Islet precursor cell (in vitro differentiated cells): ENCODE measurements around the gene PIK3AP1.
A peak's percentile ranks its signal among the peaks of the same experiment; 100 is the strongest.
"Not testable (repeated sequence)": the region's sequence is repeated elsewhere in the genome, so short reads cannot be mapped to it uniquely, and the experiment has no call there.

ENCODE experiments used
- DNase-seq: peaks from one replicate; pipeline ENCODE4 v3.0.0-alpha.2; 2018

PIK3AP1 gene

GRCh38 chr10:96695975-96696634, 24.2 kb downstream of the PIK3AP1 start:
- no peak for DNase-seq

GRCh38 chr10:96695366-96695765, 24.9 kb downstream of the PIK3AP1 start:
- DNase-seq, result no peak

DNA sequence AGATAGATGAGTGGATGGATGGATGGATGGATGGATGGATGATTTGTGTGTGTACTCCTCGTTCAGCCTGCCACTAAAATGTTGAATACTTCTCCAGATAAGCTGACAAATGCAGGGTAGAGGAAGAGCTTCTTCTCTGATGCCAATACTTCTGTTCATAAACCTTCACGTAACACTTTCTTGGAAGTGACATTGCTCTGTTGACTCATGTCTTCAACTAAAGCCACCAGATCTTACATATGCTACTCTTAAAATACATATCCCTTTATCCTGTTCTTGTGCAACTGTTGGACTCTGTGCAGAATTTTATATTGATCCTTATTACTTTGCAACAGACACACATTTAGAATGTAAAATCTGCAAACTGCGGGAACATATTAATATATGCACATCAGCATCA, 26.9 kb downstream of the PIK3AP1 start:
- DNase-seq, result no peak

DNA sequence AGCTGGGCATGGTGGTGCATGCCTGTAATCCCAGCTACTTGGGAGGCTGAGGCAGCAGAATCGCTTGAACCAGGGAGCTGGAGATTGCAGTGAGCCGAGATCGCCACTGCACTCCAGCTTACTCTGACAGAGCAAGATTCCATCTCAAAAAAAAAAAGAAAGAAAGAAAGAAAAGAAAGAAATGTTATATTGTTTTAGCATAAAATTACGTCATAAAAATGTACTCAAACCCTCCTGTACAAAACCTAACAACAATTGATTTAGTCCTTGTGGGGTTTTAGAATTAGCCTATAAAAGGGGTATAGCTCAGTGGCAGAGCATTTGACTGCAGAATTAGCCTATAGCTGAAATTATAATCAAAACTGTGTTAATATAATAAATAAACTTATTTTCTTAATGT, 27.9 kb downstream of the PIK3AP1 start:
- DNase-seq, result no peak

GRCh38 chr10:96691761-96692160, 28.6 kb downstream of the PIK3AP1 start:
- no peak for DNase-seq

- no peak for DNase-seq
Observed at GRCh38 chr10:96690755-96691730, 29.3 kb downstream of the PIK3AP1 start.

DNA sequence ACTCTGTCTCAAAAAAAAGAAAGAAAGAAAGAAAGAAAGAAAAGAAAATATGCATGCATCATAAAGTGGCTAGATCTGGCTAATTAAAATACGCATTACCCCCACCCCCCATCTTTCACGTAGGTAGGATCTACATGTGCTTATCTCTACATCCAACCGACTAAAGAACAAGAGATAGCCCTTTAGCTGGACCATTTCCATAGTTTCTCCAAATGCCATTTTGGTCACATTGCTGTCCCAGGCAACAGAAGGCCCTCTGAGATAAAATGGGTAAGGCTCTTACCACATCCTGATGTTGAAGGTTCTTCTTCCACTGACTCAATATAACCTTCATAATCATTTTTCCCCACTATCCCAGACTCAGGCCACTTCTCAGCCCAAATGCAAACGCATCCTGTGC, 31.5 kb downstream of the PIK3AP1 start:
- no peak for DNase-seq

DNA sequence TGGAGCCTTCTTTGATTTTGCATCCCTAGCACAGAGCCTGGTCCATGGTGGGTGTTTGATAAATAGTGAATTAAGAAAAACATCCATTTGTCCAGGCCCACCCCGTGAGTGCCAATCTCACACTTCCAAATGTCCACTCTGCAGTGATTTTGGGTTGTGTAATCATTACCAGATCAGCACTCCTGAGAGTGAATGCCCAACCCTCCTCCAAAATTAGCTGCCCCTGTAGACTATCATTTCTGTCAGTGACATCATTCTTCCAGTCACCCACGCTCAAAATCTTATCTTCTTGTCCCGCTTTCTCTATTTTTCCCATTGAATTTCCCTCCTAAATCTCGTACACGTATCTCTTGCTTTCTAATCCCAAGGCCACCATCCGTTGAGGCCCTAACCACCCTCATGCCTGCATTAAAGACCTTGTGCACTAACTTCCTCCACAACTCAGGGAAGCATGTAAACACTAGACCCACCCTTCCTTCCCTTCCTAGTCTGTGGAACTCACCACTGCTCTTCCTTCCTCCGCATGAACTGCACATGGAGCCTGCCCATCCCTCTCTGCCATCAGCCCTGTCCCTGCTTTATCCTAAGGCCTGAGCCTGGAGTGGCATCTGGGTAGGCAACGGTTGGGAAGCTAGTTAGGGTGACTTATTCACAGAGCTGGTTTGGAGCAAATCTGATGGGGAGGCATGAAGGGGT, 32.8 kb downstream of the PIK3AP1 start:
- DNase-seq, result no peak

GRCh38 chr10:96686514-96686913, 33.8 kb downstream of the PIK3AP1 start:
- DNase-seq, result no peak

GRCh38 chr10:96685306-96685705, 35.0 kb downstream of the PIK3AP1 start:
- DNase-seq, result no peak

- DNase-seq, result no peak
Observed at GRCh38 chr10:96684826-96685225, 35.5 kb downstream of the PIK3AP1 start.

DNA sequence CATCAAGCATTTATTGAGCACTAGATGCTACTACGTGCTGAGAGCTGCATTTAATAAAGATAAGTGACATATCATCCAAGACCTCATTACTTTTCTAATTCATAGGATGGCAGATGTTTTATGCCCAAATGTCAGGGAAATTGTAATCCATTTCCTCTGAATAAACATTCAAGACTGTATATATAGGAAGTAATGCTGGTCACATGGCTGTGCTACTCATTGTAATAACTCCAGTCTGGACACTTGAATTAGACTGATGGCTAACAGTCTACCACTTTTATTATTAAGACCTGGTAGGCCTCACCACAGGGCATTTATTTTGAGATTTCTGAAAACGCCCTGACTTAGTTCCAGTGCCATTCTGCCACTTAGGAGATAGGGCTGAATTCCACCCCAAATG, 36.6 kb downstream of the PIK3AP1 start:
- no peak for DNase-seq

DNA sequence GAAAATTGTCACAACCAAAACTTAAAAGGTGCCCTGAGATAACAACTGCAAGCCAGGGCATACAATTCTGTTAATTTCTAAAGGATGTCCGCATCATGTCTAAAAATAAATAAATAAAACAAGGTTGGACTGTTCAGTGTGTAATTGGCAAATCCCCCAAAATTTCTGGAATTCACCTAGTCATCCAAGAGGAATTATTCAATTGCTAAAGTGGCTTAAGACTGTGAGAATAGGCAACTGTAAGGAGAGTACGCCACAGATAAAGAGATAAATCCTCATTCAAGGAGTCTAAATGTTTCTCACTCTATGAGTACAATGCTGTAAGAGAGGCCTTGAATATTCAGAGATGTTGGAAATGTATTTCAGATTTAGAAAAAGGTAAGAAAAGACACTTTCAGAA, 37.2 kb downstream of the PIK3AP1 start:
- DNase-seq, result no peak

- no peak for DNase-seq
Observed at GRCh38 chr10:96681524-96681923, 38.8 kb downstream of the PIK3AP1 start.

DNA sequence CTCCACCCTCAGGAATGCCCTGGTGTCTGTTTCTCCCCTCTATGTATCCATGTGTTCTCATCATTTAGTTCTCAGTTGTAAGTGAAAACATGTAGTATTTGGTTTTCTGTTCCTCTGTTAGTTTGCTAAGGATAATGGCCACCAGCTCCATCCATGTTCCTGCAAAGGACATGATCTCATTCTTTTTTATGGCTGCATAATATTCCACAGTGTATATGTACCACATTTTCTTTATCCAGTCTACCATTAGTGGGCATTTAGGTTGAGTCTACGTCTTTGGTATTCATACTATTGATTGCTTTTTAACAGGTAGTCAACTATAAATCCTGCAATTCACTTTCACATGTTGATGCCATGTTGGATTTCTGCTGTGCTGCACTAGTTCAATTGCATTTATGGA, 39.9 kb downstream of the PIK3AP1 start:
- not testable (repeated sequence) for DNase-seq

- DNase-seq, result no peak
Observed at GRCh38 chr10:96678725-96679124, 41.6 kb downstream of the PIK3AP1 start.

GRCh38 chr10:96676272-96677112, 43.8 kb downstream of the PIK3AP1 start:
- no peak for DNase-seq

DNA sequence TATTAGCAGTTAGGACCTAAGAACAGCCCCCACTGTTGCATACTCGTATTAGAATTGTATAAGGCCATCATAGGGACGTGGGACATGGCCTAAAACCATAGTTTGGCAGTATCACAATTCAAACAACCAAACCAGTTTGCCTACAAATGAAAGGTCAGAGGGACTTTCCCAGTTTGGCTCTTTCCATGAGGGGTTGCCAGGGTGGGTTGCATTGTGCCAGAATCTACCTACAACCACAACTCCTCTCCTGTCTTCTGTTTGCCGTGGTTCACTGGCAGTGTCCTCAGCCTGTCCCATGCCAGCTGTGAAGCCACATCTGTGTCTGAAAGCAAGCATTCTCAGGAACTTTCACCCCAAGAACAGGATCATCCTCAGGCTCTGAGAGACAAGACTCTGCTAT, 44.5 kb downstream of the PIK3AP1 start:
- no peak for DNase-seq

- peak; percentile 70 for DNase-seq
Observed at GRCh38 chr10:96673318-96674099, 46.8 kb downstream of the PIK3AP1 start.

DNA sequence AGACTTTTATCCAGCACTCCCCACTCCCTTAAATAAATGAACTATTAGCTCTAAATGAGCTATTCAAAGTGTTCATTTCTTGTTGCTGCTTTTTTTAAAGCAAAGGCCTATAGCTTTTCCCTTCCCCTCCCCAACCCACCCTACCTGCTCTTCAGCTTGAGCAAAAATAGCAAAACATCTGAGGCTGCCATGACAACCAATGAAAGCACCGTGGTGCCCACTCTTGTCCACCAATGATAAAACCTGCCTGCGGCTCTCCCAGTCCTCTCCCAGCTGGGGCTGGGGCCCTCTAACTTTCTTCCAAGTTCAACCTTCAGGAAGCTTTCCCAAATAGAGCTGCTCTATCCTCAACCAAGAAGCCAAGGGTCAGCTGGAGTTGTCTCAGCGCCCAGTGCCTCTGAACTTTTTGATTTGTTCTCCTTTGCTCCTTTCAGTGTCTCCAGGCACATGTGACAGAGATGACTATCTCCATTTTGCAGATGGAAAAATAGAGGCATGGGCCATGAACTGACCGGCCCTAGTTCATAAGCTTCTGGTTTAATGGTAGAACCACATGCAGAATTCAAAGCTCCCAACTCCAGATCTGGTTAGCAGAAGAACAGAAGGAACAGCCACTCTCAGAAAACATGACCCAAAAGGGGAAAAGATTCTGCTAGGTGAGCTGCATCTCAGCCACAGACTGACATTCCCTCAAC, 47.7 kb downstream of the PIK3AP1 start:
- DNase-seq, result no peak

GRCh38 chr10:96671211-96671890, 49.0 kb downstream of the PIK3AP1 start:
- DNase-seq, result no peak
